OCI-LY1 (cell line): Measurements from ENCODE around the gene TBC1D4.

Experiments used
- H2AFZ ChIP-seq: fragments of 200-600 bp; sonication (generic), shearing (Covaris generic); 2 replicates; pipeline ENCODE4 v1.6.0; 2014; ENCODE audit warnings: antibody characterized with exemption, mild to moderate bottlenecking, low read length
- H3F3A ChIP-seq: fragments of 200-600 bp; sonication (generic), shearing (Covaris generic); 2 replicates; pipeline ENCODE4 v1.6.0; 2014; ENCODE audit warnings: mild to moderate bottlenecking, antibody characterized with exemption, low read length, moderate library complexity; ENCODE audit not compliant: insufficient read depth
- H3K27ac ChIP-seq: fragments of 200-600 bp; sonication (generic); 2 replicates; pipeline ENCODE4 v1.5.1; 2014; ENCODE audit warnings: low read length, mixed run types, mild to moderate bottlenecking, low read depth; ENCODE audit not compliant: poor library complexity, severe bottlenecking
- H3K27me3 ChIP-seq: fragments of 200-600 bp; sonication (generic); 2 replicates; pipeline ENCODE4 v1.6.0; 2014; ENCODE audit warnings: antibody characterized with exemption, mild to moderate bottlenecking, low read length, moderate library complexity; ENCODE audit not compliant: insufficient read depth
- H3K36me3 ChIP-seq: fragments of 200-600 bp; sonication (generic); 2 replicates; pipeline ENCODE4 v1.6.1; 2014; ENCODE audit warnings: mild to moderate bottlenecking, antibody characterized with exemption, low read length, moderate library complexity, mixed read lengths; ENCODE audit not compliant: insufficient read depth
- H3K4me1 ChIP-seq: fragments of 200-600 bp; sonication (generic); 2 replicates; pipeline ENCODE4 v1.5.1; 2014; ENCODE audit warnings: mild to moderate bottlenecking, low read length, moderate library complexity; ENCODE audit not compliant: insufficient read depth, severe bottlenecking
- H3K4me2 ChIP-seq: fragments of 200-600 bp; sonication (generic), shearing (Covaris generic); 2 replicates; pipeline ENCODE4 v1.6.1; 2014; ENCODE audit warnings: low read length
- H3K4me3 ChIP-seq: fragments of 200-600 bp; sonication (generic); 2 replicates; pipeline ENCODE4 v1.5.1; 2014; ENCODE audit warnings: low read length, low read depth, mild to moderate bottlenecking, mixed read lengths; ENCODE audit not compliant: poor library complexity, severe bottlenecking
- H3K79me2 ChIP-seq: fragments of 200-600 bp; shearing (Covaris generic); 2 replicates; pipeline ENCODE4 v1.6.1; 2016; ENCODE audit warnings: mixed run types, low read length, mixed read lengths; ENCODE audit not compliant: insufficient read depth
- H3K9ac ChIP-seq: fragments of 200-600 bp; sonication (generic), shearing (Covaris generic); 2 replicates; pipeline ENCODE4 v1.6.1; 2014; ENCODE audit warnings: mild to moderate bottlenecking, low read length, mixed read lengths
- H3K9me2 ChIP-seq: fragments of 200-600 bp; sonication (generic), shearing (Covaris generic); 2 replicates; pipeline ENCODE4 v1.6.1; 2014; ENCODE audit warnings: low read depth, mild to moderate bottlenecking, low read length, mixed read lengths
- H3K9me3 ChIP-seq: fragments of 200-600 bp; shearing (Covaris generic); 2 replicates; pipeline ENCODE4 v1.6.1; 2014; ENCODE audit warnings: low read length, mixed read lengths
- H4K20me1 ChIP-seq: fragments of 200-600 bp; sonication (generic), shearing (Covaris generic); 2 replicates; pipeline ENCODE4 v1.6.0; 2016; ENCODE audit warnings: mild to moderate bottlenecking, low read length; ENCODE audit not compliant: insufficient read depth
- EZH2 ChIP-seq: fragments of 200-600 bp; sonication (generic), shearing (Covaris generic); IDR thresholded peaks from 2 replicates; pipeline ENCODE4 v1.8.0; 2017; ENCODE audit warnings: borderline replicate concordance, mixed run types, mild to moderate bottlenecking, antibody characterized with exemption, low read length, moderate library complexity, mixed read lengths
- TF ChIP-seq, protein P1 (sequence below): fragments of 200-600 bp; sonication (generic), shearing (Covaris generic); IDR thresholded peaks from 2 replicates; pipeline ENCODE4 v1.5.1; 2017; ENCODE audit warnings: mild to moderate bottlenecking, antibody characterized with exemption, low read length, moderate library complexity, mixed read lengths

The TBC1D4 gene

DNA sequence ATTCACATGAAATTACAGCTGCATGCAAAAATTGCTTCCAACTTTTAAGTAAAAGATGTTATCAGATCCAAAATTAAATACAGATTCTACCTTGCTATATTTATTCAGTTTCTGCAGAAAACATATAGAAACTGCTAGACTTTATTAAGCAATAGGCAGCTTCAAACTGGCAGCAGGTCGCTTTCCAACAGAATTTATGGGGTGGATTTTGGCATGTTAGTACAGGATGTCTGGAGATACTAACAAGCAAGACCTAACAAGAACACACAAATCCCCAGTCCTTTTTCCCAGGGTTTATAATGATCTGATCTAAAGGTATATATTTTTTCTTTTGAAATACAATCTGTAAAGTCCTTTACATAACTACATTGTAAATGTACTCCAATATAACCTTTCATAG, 27.5 kb downstream of the TBC1D4 start:
- TF ChIP-seq EZH2, result no peak
- TF ChIP-seq, protein P1, sequence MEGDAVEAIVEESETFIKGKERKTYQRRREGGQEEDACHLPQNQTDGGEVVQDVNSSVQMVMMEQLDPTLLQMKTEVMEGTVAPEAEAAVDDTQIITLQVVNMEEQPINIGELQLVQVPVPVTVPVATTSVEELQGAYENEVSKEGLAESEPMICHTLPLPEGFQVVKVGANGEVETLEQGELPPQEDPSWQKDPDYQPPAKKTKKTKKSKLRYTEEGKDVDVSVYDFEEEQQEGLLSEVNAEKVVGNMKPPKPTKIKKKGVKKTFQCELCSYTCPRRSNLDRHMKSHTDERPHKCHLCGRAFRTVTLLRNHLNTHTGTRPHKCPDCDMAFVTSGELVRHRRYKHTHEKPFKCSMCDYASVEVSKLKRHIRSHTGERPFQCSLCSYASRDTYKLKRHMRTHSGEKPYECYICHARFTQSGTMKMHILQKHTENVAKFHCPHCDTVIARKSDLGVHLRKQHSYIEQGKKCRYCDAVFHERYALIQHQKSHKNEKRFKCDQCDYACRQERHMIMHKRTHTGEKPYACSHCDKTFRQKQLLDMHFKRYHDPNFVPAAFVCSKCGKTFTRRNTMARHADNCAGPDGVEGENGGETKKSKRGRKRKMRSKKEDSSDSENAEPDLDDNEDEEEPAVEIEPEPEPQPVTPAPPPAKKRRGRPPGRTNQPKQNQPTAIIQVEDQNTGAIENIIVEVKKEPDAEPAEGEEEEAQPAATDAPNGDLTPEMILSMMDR, result no peak
- H3K27me3 ChIP-seq, result no peaks in the 10 kb centered on the region

DNA sequence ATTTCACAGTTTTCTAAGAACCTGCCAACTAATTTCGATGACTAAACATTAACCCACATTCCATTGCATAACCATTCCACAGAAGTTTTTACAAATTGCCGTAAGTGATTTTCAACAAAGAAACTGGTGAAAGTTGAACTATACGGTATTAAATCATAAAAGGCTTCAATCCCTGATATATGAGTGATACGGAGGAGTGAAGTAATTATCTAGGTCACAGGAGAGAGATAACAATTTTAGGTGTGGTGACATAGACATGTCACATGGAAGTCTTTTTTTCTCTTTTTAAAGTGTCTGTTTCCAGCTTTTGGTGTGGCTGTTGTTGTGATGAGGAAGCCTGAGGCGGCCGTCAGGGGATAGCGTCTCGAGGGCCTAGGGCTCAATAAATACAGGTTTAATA, 29.4 kb downstream of the TBC1D4 start:
- Histone ChIP-seq H3F3A (no peaks in the 10 kb centered on the region), H4K20me1 (no peaks in the 10 kb centered on the region; the same call in 1 of the 2 replicates), H3K27ac (no peak overlapping the region), H3K27me3 (no peaks in the 10 kb centered on the region), H3K9me2 (no peaks in the 10 kb centered on the region), H3K36me3 (no peaks in the 10 kb centered on the region), H2AFZ (no peak overlapping the region), H3K79me2 (no peaks in the 10 kb centered on the region), H3K4me1 (no peaks in the 10 kb centered on the region), H3K4me2 (no peak overlapping the region), H3K9ac (no peak overlapping the region), H3K9me3 (no peaks in the 10 kb centered on the region), H3K4me3 (no peak overlapping the region)
- TF ChIP-seq EZH2, result no peak
- TF ChIP-seq, protein P1, result no peak

More for the DNA sequence above, 27.5 kb downstream of the TBC1D4 start:
- Histone ChIP-seq H3F3A (no peaks in the 10 kb centered on the region), H3K4me2 (no peak overlapping the region), H4K20me1 (no peaks in the 10 kb centered on the region; the same call in 1 of the 2 replicates), H3K79me2 (no peaks in the 10 kb centered on the region), H3K4me3 (no peak overlapping the region), H3K4me1 (no peaks in the 10 kb centered on the region), H3K36me3 (no peaks in the 10 kb centered on the region), H3K27ac (no peak overlapping the region), H3K9me2 (no peaks in the 10 kb centered on the region), H3K9me3 (no peaks in the 10 kb centered on the region), H2AFZ (no peak overlapping the region), H3K9ac (no peak overlapping the region)

DNA sequence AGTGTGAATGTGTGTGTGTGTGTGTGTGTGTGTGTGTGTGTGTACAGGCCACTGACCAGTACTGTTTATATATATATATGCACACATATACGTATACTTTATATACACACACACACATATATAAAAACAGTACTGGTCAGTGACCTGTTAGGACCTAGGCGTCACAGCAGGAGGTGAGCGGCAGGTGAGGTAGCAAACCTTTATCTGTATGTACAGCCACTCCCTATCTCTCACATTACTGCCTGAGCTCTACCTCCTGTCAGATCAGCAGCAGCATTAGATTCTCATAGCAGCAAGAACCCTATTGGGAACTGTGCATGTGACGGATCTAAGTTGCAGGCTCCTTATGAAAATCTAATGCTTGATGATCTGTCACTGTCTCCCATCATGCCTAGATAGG, 34.5 kb downstream of the TBC1D4 start:
- H3K4me2 ChIP-seq, result no peak overlapping the region
- no peaks in the 10 kb centered on the region for H3K9me3 ChIP-seq
- H3K4me3 ChIP-seq, result no peak overlapping the region
- H3K9me2 ChIP-seq, result no peaks in the 10 kb centered on the region
- H2AFZ ChIP-seq, result no peak overlapping the region
- H3K27ac ChIP-seq, result no peak overlapping the region
- H3K27me3 ChIP-seq, result no peaks in the 10 kb centered on the region
- H3F3A ChIP-seq, result no peaks in the 10 kb centered on the region
- H3K9ac ChIP-seq, result no peak overlapping the region
- TF ChIP-seq, protein P1, result no peak
- no peak for TF ChIP-seq EZH2
- H3K36me3 ChIP-seq, result no peaks in the 10 kb centered on the region
- H3K4me1 ChIP-seq, result no peaks in the 10 kb centered on the region
- no peaks in the 10 kb centered on the region for H4K20me1 ChIP-seq
- no peaks in the 10 kb centered on the region for H3K79me2 ChIP-seq
